Spleen (tissue), 3 donors: ENCODE data around the gene RHBDL1.

Experiments
- POLR2A ChIP-seq, 3 donors: fragments of 450-650 bp; IDR thresholded peaks; one replicate each; pipeline ENCODE4 v1.5.1; 2017; ENCODE audit warnings: antibody characterized with exemption in 3 of 3, mild to moderate bottlenecking in 1 of 3
- POLR2AphosphoS5 ChIP-seq, 3 donors: sonication (generic); formaldehyde crosslinking; IDR thresholded peaks; one replicate each; pipeline ENCODE4 v1.5.1; 2017; ENCODE audit warnings: antibody characterized with exemption in 3 of 3

DNA sequence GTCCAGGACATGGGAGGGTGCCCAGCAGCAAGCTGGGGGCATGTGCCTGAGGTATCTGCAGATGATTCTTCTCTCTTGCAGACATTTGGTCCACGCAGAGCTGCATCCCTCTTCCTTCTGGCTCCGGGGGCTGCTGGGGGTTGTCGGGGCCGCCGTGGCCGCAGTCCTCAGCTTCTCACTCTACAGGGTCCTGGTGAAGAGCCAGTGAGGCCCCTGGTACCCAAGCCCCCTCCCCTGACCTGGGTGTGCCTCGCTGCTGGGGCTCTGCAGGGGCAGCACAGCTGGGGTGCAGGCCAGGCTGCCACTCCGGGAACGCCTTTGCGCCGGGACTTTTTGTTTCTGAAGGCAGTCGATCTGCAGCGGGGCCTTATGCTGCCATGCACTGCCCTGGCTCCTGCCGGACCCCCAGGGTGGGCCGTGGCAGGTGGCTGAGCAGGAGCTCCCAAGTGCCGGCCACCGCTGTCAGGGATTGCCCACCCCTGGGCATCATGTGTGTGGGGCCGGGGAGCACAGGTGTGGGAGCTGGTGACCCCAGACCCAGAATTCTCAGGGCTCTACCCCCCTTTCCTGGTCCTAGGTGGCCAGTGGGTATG is 2.0 kb upstream of the RHBDL1 start:
- TF ChIP-seq POLR2A (IDR thresholded peaks at IDR 0.05) (no peak), POLR2AphosphoS5 (IDR thresholded peaks at IDR 0.05) (peak in 1 of 3 donors; percentile 16)
